Vagina (tissue), 2 donors: ENCODE data around the gene ITIH5. TPM values are rescaled to one million over a fixed set of nuclear protein-coding genes. Genes with fewer than 3 reads are reported as not detected.
"Not testable (repeated sequence)": the region's sequence is repeated elsewhere in the genome, so short reads cannot be mapped to it uniquely, and the experiment has no call there.

Source experiments
- DNase-seq, 2 donors: peaks; one replicate each; pipeline ENCODE4 v3.0.0-alpha.2; 2017; ENCODE audit errors: extremely low spot score in 2 of 2
- H3K27ac ChIP-seq: fragments of 200-600 bp; sonication (generic); one replicate; pipeline ENCODE4 v1.5.1; 2019
- H3K27me3 ChIP-seq: fragments of 200-600 bp; sonication (generic); one replicate; pipeline ENCODE4 v1.5.1; 2019
- H3K36me3 ChIP-seq, 2 donors: fragments of 200-600 bp; sonication (generic); one replicate each; pipeline ENCODE4 v1.5.1; 2017 to 2019
- H3K4me1 ChIP-seq: fragments of 200-600 bp; sonication (generic); one replicate; pipeline ENCODE4 v1.5.1; 2019
- H3K4me3 ChIP-seq, 2 donors: fragments of 200-600 bp; sonication (generic); 1 replicate in 1 of 2; 2 replicates in 1 of 2; pipeline ENCODE4 v1.5.1; 2016 to 2019
- H3K9me3 ChIP-seq: fragments of 200-600 bp; sonication (generic); one replicate; pipeline ENCODE4 v1.5.1; 2019
- CTCF ChIP-seq, 3 experiments: fragments of 450-650 bp in 2 of 3; fragments of 200-600 bp in 1 of 3; sonication (generic) in 1 of 3; IDR thresholded peaks; one replicate each; pipeline ENCODE4 v1.5.1; 2017 to 2019; ENCODE audit warnings: antibody characterized with exemption in 3 of 3, mild to moderate bottlenecking in 2 of 3, moderate library complexity in 2 of 3
- POLR2A ChIP-seq, 2 donors: fragments of 450-650 bp; IDR thresholded peaks; one replicate each; pipeline ENCODE4 v1.6.1; 2017; ENCODE audit warnings: antibody characterized with exemption in 2 of 2, mild to moderate bottlenecking in 2 of 2, moderate library complexity in 2 of 2
- POLR2AphosphoS5 ChIP-seq, 2 donors: sonication (generic); formaldehyde crosslinking; IDR thresholded peaks; one replicate each; pipeline ENCODE4 v1.9.0; 2017; ENCODE audit warnings: antibody characterized with exemption in 2 of 2, mild to moderate bottlenecking in 2 of 2, low read depth in 1 of 2; ENCODE audit not compliant: insufficient read depth in 1 of 2
- intact Hi-C: fragments of 100-400 bp; cut with DNase I; formaldehyde crosslinking; loops from one replicate; pipeline ENCODE4 v1.15.1; 2023
- total RNA-seq: library from RNA; depleted of rRNA; stranded (reverse); fragments of >200 nt; gene quantifications from one replicate; pipeline ENCODE4 v1.2.3, GENCODE V29; 2016

Gene ITIH5
- 20.4 TPM for total RNA-seq

GRCh38 chr10:7666253-7667023 is at the start of gene ITIH5:
ITIH5 (minus strand) TSS chr10:7666966; CDS start chr10:7666892, 74 bp downstream.
- DNase-seq: no peak
- Histone ChIP-seq H3K4me1 (peaks cover 26% of the 10 kb centered on the region), H3K4me3 (peak within 1 kb of the TSS; percentile 69 to 94), H3K36me3 (no peaks in the 10 kb centered on the region), H3K9me3 (no peaks in the 10 kb centered on the region), H3K27ac (peak within 1 kb of the TSS; percentile 62), H3K27me3 (no peaks in the 10 kb centered on the region)
- no peak for TF ChIP-seq CTCF (IDR thresholded peaks at IDR 0.05)
- peak in 1 of 2 donors; percentile 43 for TF ChIP-seq POLR2AphosphoS5 (IDR thresholded peaks at IDR 0.05; ENCODE audit: insufficient read depth in 1 of 2, low read depth in 1 of 2)
- intact Hi-C loops: no loop called here

GRCh38 chr10:7715515-7715914 is 48.7 kb upstream of the ITIH5 start:
- Histone ChIP-seq H3K9me3 (no peaks in the 10 kb centered on the region), H3K27ac (no peak overlapping the region), H3K4me1 (no peaks in the 10 kb centered on the region), H3K27me3 (no peaks in the 10 kb centered on the region), H3K4me3 (no peak overlapping the region), H3K36me3 (no peaks in the 10 kb centered on the region)
- TF ChIP-seq POLR2A (IDR thresholded peaks at IDR 0.05) (no peak), CTCF (IDR thresholded peaks at IDR 0.05) (no peak), POLR2AphosphoS5 (IDR thresholded peaks at IDR 0.05; ENCODE audit: insufficient read depth in 1 of 2, low read depth in 1 of 2) (no peak)
- intact Hi-C loops: no loop called here
- no peak for DNase-seq

GRCh38 chr10:7711075-7711474 is 44.3 kb upstream of the ITIH5 start:
- H3K27me3 ChIP-seq, H3K4me1 ChIP-seq, intact Hi-C loops, H3K9me3 ChIP-seq, H3K27ac ChIP-seq, H3K4me3 ChIP-seq, DNase-seq, H3K36me3 ChIP-seq: not testable (repeated sequence)

- Histone ChIP-seq H3K9me3 (no peaks in the 10 kb centered on the region), H3K36me3 (no peaks in the 10 kb centered on the region), H3K4me3 (no peak overlapping the region), H3K4me1 (no peaks in the 10 kb centered on the region), H3K27me3 (no peaks in the 10 kb centered on the region), H3K27ac (no peak overlapping the region)
- no peak for DNase-seq
- TF ChIP-seq POLR2A (IDR thresholded peaks at IDR 0.05): no peak
- no peak for TF ChIP-seq CTCF (IDR thresholded peaks at IDR 0.05)
- no peak for TF ChIP-seq POLR2AphosphoS5 (IDR thresholded peaks at IDR 0.05; ENCODE audit: insufficient read depth in 1 of 2, low read depth in 1 of 2)
- intact Hi-C loops: no loop called here
These were observed 43.7 kb upstream of the ITIH5 start for GRCh38 chr10:7710446-7710845.

- Histone ChIP-seq H3K27ac (no peak overlapping the region), H3K36me3 (no peaks in the 10 kb centered on the region), H3K4me1 (no peaks in the 10 kb centered on the region), H3K9me3 (no peaks in the 10 kb centered on the region), H3K4me3 (no peak overlapping the region), H3K27me3 (no peaks in the 10 kb centered on the region)
- DNase-seq: no peak
- TF ChIP-seq POLR2AphosphoS5 (IDR thresholded peaks at IDR 0.05; ENCODE audit: insufficient read depth in 1 of 2, low read depth in 1 of 2) (no peak), CTCF (IDR thresholded peaks at IDR 0.05) (no peak), POLR2A (IDR thresholded peaks at IDR 0.05) (no peak)
- intact Hi-C loops: no loop called here
These were observed 42.1 kb upstream of the ITIH5 start for GRCh38 chr10:7708832-7709231.
